ENCODE results near the gene PKD1.
"Not testable (repeated sequence)": the region's sequence is repeated elsewhere in the genome, so short reads cannot be mapped to it uniquely, and the experiment has no call there.

DNA sequence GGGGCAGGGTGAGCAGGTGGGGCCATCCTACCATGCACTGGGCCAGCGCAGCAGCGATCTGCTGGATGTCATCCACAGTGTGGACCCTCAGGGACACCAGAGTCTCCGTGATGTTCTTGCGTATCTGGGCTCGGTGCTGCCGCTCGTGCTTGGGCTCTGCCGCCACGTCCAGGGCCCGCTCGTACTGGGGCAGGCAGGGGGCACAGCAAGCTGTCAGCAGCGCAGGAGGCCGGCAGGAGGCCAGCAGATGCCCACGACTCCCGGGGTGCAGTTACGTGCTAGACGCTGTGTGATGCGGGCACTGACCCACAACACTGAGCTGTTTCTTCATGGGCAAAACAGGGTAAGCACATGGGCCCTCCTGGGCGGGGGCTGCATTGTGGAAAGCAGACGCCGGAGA is 30.4 kb downstream of the PKD1 start:
- TF ChIP-seq, protein P1, sequence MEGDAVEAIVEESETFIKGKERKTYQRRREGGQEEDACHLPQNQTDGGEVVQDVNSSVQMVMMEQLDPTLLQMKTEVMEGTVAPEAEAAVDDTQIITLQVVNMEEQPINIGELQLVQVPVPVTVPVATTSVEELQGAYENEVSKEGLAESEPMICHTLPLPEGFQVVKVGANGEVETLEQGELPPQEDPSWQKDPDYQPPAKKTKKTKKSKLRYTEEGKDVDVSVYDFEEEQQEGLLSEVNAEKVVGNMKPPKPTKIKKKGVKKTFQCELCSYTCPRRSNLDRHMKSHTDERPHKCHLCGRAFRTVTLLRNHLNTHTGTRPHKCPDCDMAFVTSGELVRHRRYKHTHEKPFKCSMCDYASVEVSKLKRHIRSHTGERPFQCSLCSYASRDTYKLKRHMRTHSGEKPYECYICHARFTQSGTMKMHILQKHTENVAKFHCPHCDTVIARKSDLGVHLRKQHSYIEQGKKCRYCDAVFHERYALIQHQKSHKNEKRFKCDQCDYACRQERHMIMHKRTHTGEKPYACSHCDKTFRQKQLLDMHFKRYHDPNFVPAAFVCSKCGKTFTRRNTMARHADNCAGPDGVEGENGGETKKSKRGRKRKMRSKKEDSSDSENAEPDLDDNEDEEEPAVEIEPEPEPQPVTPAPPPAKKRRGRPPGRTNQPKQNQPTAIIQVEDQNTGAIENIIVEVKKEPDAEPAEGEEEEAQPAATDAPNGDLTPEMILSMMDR (conservative IDR thresholded peaks at IDR 0.05), result not testable (repeated sequence)
- TF ChIP-seq ZFX (IDR thresholded peaks at IDR 0.05), result not testable (repeated sequence)

Data from C4-2B (cell line).